HG03135 (cell line): ENCODE measurements around the gene OR10A6.

Source experiments
- ATAC-seq: cut with Tn5 transposase; IDR thresholded peaks from one replicate; pipeline ENCODE4 v1.9.1; 2021; ENCODE audit warnings: mild to moderate bottlenecking, moderate library complexity; ENCODE audit not compliant: unreplicated experiment

OR10A6 gene

DNA sequence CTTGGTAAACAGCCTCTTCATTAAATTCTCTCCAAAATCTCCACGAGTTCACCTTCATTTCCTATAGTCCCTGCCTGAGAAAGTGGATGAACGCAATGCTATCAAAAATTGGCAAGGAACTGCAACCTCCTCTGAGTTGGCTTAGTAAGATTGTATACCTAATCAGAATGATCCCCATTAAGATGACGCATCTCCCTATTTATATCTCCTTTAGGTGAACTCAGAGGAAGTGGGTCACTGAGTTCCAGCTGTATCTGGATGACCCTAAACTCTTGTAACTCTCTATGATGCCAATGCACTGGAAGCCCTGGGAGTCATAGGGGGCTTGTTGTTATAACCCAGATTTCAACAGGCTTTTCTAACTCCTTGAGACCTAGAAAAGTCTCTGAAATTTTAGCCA, 48.2 kb downstream of the OR10A6 start:
- ATAC-seq = no peak
